SK-N-SH (cell line): ENCODE results near the gene CLIC1. TPM values are rescaled to one million over a fixed set of nuclear protein-coding genes. Genes with fewer than 3 reads are reported as not detected.

Experiments
- CTCF ChIA-PET: fragments of 300-600, 350-600 bp; formaldehyde crosslinking; extraction: SDS; loops from one replicate; lab custom pipeline; 2021; lab: Yijun Ruan, JAX
- POLR2A ChIA-PET: fragments of 350-600 bp; sonication (Branson Sonifier 250); formaldehyde crosslinking; extraction: SDS; loops from one replicate; lab custom pipeline; 2020; ENCODE audit warnings: antibody characterized with exemption, inconsistent platforms; lab: Yijun Ruan, JAX
- DNase-seq: peaks from one replicate; pipeline ENCODE4 v3.0.0; 2012
- H2AFZ ChIP-seq: fragments of 200-600 bp; sonication (generic); 2 replicates; pipeline ENCODE4 v1.8.1; 2016; ENCODE audit warnings: antibody characterized with exemption, mild to moderate bottlenecking, low read depth
- H3F3A ChIP-seq: fragments of 200-600 bp; sonication (generic); replicated peaks from 2 replicates; pipeline ENCODE3; 2016; ENCODE audit warnings: antibody characterized with exemption, mild to moderate bottlenecking; ENCODE audit not compliant: insufficient read depth
- H3K27ac ChIP-seq, 2 experiments: fragments of 200-500 bp in 1 of 2; fragments of 200-600 bp in 1 of 2; sonication (Bioruptor generic) in 1 of 2; sonication (generic), shearing (Covaris generic) in 1 of 2; 2 replicates each; pipeline versions ENCODE4 v1.5.1 to v1.6.1; 2014 to 2016; ENCODE audit warnings: low read depth in 2 of 2, inconsistent platforms in 1 of 2, low read length in 1 of 2, mild to moderate bottlenecking in 1 of 2, mixed read lengths in 1 of 2
- H3K27me3 ChIP-seq: fragments of 200-600 bp; sonication (generic), shearing (Covaris generic); 2 replicates; pipeline ENCODE4 v1.6.1; 2016; ENCODE audit warnings: mixed run types; ENCODE audit not compliant: insufficient read depth
- H3K36me3 ChIP-seq, 2 experiments: fragments of 200-500 bp in 1 of 2; fragments of 200-600 bp in 1 of 2; sonication (Bioruptor generic) in 1 of 2; sonication (generic) in 1 of 2; replicated peaks in 1 of 2; 2 replicates each; pipeline versions ENCODE3 to v1.5.1; 2014 to 2016; ENCODE audit warnings: low read length in 1 of 2, mild to moderate bottlenecking in 1 of 2; ENCODE audit not compliant: insufficient read depth in 2 of 2, control insufficient read depth in 1 of 2
- H3K4me1 ChIP-seq, 2 experiments: fragments of 200-500 bp in 1 of 2; fragments of 200-600 bp in 1 of 2; sonication (Bioruptor generic) in 1 of 2; sonication (generic), shearing (Covaris generic) in 1 of 2; 2 replicates each; pipeline versions ENCODE4 v1.5.1 to v1.6.1; 2014 to 2016; ENCODE audit warnings: low read depth in 1 of 2, low read length in 1 of 2, mixed run types in 1 of 2; ENCODE audit not compliant: insufficient read depth in 2 of 2, control insufficient read depth in 1 of 2
- H3K4me2 ChIP-seq: fragments of 200-600 bp; sonication (generic), shearing (Covaris generic); 2 replicates; pipeline ENCODE4 v1.6.1; 2017; ENCODE audit warnings: mixed run types
- H3K4me3 ChIP-seq, 2 experiments: fragments of 200-500 bp in 1 of 2; fragments of 200-600 bp in 1 of 2; sonication (Bioruptor generic) in 1 of 2; sonication (generic), shearing (Covaris generic) in 1 of 2; 2 replicates each; pipeline versions ENCODE4 v1.5.1 to v1.8.1; 2014 to 2016; ENCODE audit warnings: low read depth in 2 of 2, inconsistent platforms in 1 of 2, low read length in 1 of 2, mild to moderate bottlenecking in 1 of 2, mixed read lengths in 1 of 2, moderate library complexity in 1 of 2
- H3K79me2 ChIP-seq: fragments of 200-600 bp; sonication (generic); 2 replicates; pipeline ENCODE4 v1.8.1; 2017; ENCODE audit warnings: mild to moderate bottlenecking; ENCODE audit not compliant: insufficient read depth
- H3K9ac ChIP-seq: fragments of 200-600 bp; sonication (generic); 2 replicates; pipeline ENCODE4 v1.6.1; 2017; ENCODE audit warnings: mixed run types
- H3K9me2 ChIP-seq: fragments of 200-600 bp; sonication (generic); 2 replicates; pipeline ENCODE4 v1.6.1; 2017; ENCODE audit warnings: mixed run types
- H3K9me3 ChIP-seq: fragments of 200-600 bp; sonication (generic); 2 replicates; pipeline ENCODE4 v1.6.1; 2017; ENCODE audit warnings: mixed run types, mild to moderate bottlenecking, moderate library complexity
- H4K20me1 ChIP-seq: fragments of 200-600 bp; sonication (generic); 2 replicates; pipeline ENCODE4 v1.6.1; 2017; ENCODE audit warnings: mild to moderate bottlenecking, mixed run types; ENCODE audit not compliant: insufficient read depth
- CHD2 ChIP-seq: fragments of 150-350 bp; IDR thresholded peaks from 2 replicates; pipeline ENCODE4 v1.6.1; 2018; ENCODE audit warnings: low read length; ENCODE audit not compliant: partially characterized antibody
- EZH2phosphoT487 ChIP-seq: fragments of 200-600 bp; sonication (generic); IDR thresholded peaks from 2 replicates; pipeline ENCODE4 v1.6.1; 2017; ENCODE audit warnings: low read depth, mixed run types, mild to moderate bottlenecking, antibody characterized with exemption, moderate library complexity, borderline replicate concordance
- FOSL2 ChIP-seq: IDR thresholded peaks from 2 replicates; pipeline ENCODE4 v1.4.0; 2012; ENCODE audit warnings: low read depth, mild to moderate bottlenecking, moderate library complexity, borderline replicate concordance
- FOXJ3 ChIP-seq: sonication (generic); formaldehyde crosslinking; IDR thresholded peaks from 2 replicates; pipeline ENCODE4 v1.5.1; 2020; ENCODE audit warnings: mild to moderate bottlenecking, missing genetic modification reagents
- JUND ChIP-seq: IDR thresholded peaks from 2 replicates; pipeline ENCODE4 v1.4.0; 2012
- MEF2A ChIP-seq: IDR thresholded peaks from 2 replicates; pipeline ENCODE4 v1.4.0; 2012; ENCODE audit warnings: low read depth, borderline replicate concordance
- MXI1 ChIP-seq: IDR thresholded peaks from 2 replicates; pipeline ENCODE4 v1.6.1; 2012; ENCODE audit warnings: mild to moderate bottlenecking, low read depth, low read length, improper control_type of control experiment
- NRF1 ChIP-seq: IDR thresholded peaks from 2 replicates; pipeline ENCODE4 v1.6.1; 2012; ENCODE audit warnings: low read depth, mild to moderate bottlenecking, low read length
- POLR2AphosphoS5 ChIP-seq: IDR thresholded peaks from 2 replicates; pipeline ENCODE4 v1.6.1; 2012; ENCODE audit warnings: low read depth, low read length
- RAD21 ChIP-seq: IDR thresholded peaks from 2 replicates; pipeline ENCODE4 v1.6.1; 2012; ENCODE audit warnings: mild to moderate bottlenecking, low read length
- RCOR1 ChIP-seq: fragments of 150-350 bp; IDR thresholded peaks from 2 replicates; pipeline ENCODE4 v1.6.1; 2017; ENCODE audit warnings: antibody characterized with exemption, low read length
- REST ChIP-seq: IDR thresholded peaks from 2 replicates; pipeline ENCODE4 v1.6.1; 2012; ENCODE audit warnings: mild to moderate bottlenecking, low read depth, low read length, moderate library complexity
- RFX5 ChIP-seq: IDR thresholded peaks from 2 replicates; pipeline ENCODE4 v1.6.1; 2012; ENCODE audit warnings: mild to moderate bottlenecking, improper control_type of control experiment, low read length
- RXRA ChIP-seq: IDR thresholded peaks from 2 replicates; pipeline ENCODE4 v1.4.0; 2012; ENCODE audit warnings: low read depth, mild to moderate bottlenecking, borderline replicate concordance
- SMC3 ChIP-seq: IDR thresholded peaks from 2 replicates; pipeline ENCODE4 v1.6.1; 2012; ENCODE audit warnings: low read depth, low read length, improper control_type of control experiment
- TEAD4 ChIP-seq: IDR thresholded peaks from 2 replicates; pipeline ENCODE4 v1.4.0; 2012; ENCODE audit warnings: mild to moderate bottlenecking, borderline replicate concordance; ENCODE audit not compliant: insufficient read depth
- YY1 ChIP-seq: IDR thresholded peaks from 2 replicates; pipeline ENCODE4 v1.4.0; 2012; ENCODE audit warnings: low read depth, mild to moderate bottlenecking
- WGBS: methylation state at CpG from one replicate; pipeline ENCODE4 v1.1.6; 2017; ENCODE audit warnings: low lambda C conversion rate; 5-methylcytosine and 5-hydroxymethylcytosine counted together
- polyA plus RNA-seq, 3 experiments: library from polyadenylated mRNA; depleted of rRNA; stranded (reverse); fragments of >200 nt; gene quantifications; 2 replicates each; pipeline ENCODE4 v1.2.3, GENCODE V29; 2012
- TF ChIP-seq, protein P1 (sequence below): fragments of 150-350 bp; IDR thresholded peaks from 2 replicates; pipeline ENCODE4 v1.6.1; 2017; ENCODE audit warnings: antibody characterized with exemption, low read length, low read depth, borderline replicate concordance
- TF ChIP-seq, protein P2 (sequence below): IDR thresholded peaks from 2 replicates; pipeline ENCODE4 v1.4.0; 2012; ENCODE audit warnings: low read depth
- TF ChIP-seq, protein P3 (sequence below): fragments of 150-350 bp; IDR thresholded peaks from 2 replicates; pipeline ENCODE4 v1.6.1; 2016; ENCODE audit warnings: mild to moderate bottlenecking, low read depth, low read length

The CLIC1 gene
- polyA plus RNA-seq, 1 of the 3 experiments (the other 2 are of a cell fraction): 520 TPM

DNA sequence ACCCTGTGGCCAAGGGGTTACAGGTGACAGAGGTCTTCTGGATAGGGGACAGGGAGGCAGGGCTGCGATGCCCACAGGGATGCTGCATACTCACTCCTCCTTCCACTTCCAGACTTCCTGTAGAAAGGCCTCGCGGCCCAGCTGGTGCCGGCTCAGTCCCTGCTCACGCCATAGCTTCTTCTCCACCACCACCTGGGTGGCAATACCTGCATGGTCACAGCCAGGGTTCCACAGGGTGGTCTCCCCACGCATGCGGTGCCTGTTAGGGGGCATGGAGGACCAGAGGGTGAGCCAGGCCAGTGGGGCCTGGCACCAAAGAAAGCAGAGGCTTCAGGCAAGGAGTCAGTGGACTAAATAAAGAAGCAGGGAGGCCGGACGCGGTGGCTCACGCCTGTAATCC is 49.1 kb upstream of the CLIC1 start:
- H3K9ac ChIP-seq: no peak overlapping the region
- peaks cover 7% of the 10 kb centered on the region for H3F3A ChIP-seq
- TF ChIP-seq RCOR1 (no peak), MXI1 (no peak), REST (no peak), TEAD4 (no peak), SMC3 (no peak), FOSL2 (no peak), MEF2A (no peak)
- TF ChIP-seq, protein P1, sequence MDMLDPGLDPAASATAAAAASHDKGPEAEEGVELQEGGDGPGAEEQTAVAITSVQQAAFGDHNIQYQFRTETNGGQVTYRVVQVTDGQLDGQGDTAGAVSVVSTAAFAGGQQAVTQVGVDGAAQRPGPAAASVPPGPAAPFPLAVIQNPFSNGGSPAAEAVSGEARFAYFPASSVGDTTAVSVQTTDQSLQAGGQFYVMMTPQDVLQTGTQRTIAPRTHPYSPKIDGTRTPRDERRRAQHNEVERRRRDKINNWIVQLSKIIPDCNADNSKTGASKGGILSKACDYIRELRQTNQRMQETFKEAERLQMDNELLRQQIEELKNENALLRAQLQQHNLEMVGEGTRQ: no peak
- TF ChIP-seq, protein P2, sequence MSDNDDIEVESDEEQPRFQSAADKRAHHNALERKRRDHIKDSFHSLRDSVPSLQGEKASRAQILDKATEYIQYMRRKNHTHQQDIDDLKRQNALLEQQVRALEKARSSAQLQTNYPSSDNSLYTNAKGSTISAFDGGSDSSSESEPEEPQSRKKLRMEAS: no peak
- H3K9me2 ChIP-seq: no peaks in the 10 kb centered on the region
- no peak for DNase-seq
- ChIA-PET POLR2A (no interaction called here), CTCF (interaction anchor here (2.0 to 3.2 kb wide), 3 partner anchors 8 to 15 kb away, joined by 7 to 8 read pairs (median 7); partner anchors contain the start of genes VARS1 and VWA7)
- WGBS: 95% methylated on average over 10 of the region's 11 CpGs
- H3K4me1 ChIP-seq: no peaks in the 10 kb centered on the region
- peaks cover 9% of the 10 kb centered on the region for H3K79me2 ChIP-seq
- no peak overlapping the region for H2AFZ ChIP-seq
- H3K36me3 ChIP-seq: peaks cover 28 to 56% of the 10 kb centered on the region in 2 experiments
- H4K20me1 ChIP-seq: no peaks in the 10 kb centered on the region
- no peak overlapping the region for H3K4me2 ChIP-seq
- H3K27ac ChIP-seq: no peak overlapping the region
- H3K9me3 ChIP-seq: no peaks in the 10 kb centered on the region
- H3K27me3 ChIP-seq: no peaks in the 10 kb centered on the region
- H3K4me3 ChIP-seq: no peak overlapping the region

GRCh38 chr6:31784098-31784925 is 48.0 kb upstream of the CLIC1 start:
- no peaks in the 10 kb centered on the region for H3K4me1 ChIP-seq
- POLR2A ChIA-PET: no interaction called here
- no peak for TF ChIP-seq RAD21
- no peak for TF ChIP-seq YY1
- no peak for TF ChIP-seq JUND
- TF ChIP-seq TEAD4: no peak
- TF ChIP-seq, protein P2: no peak
- TF ChIP-seq POLR2AphosphoS5: no peak
- TF ChIP-seq FOSL2: no peak
- no peak for TF ChIP-seq RXRA
- no peak for TF ChIP-seq RFX5
- TF ChIP-seq CHD2: no peak
- no peak for TF ChIP-seq EZH2phosphoT487
- TF ChIP-seq NRF1: no peak
- no peak for TF ChIP-seq FOXJ3 (CRISPR knock-in tag)
- TF ChIP-seq MXI1: no peak
- TF ChIP-seq, protein P3, sequence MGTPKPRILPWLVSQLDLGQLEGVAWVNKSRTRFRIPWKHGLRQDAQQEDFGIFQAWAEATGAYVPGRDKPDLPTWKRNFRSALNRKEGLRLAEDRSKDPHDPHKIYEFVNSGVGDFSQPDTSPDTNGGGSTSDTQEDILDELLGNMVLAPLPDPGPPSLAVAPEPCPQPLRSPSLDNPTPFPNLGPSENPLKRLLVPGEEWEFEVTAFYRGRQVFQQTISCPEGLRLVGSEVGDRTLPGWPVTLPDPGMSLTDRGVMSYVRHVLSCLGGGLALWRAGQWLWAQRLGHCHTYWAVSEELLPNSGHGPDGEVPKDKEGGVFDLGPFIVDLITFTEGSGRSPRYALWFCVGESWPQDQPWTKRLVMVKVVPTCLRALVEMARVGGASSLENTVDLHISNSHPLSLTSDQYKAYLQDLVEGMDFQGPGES: no peak

More at GRCh38 chr6:31784098-31784925, 48.0 kb upstream of the CLIC1 start:
- Histone ChIP-seq H2AFZ (no peak overlapping the region), H3K4me3 (no peak overlapping the region), H3K9ac (no peak overlapping the region), H3K36me3 (peaks cover 21 to 63% of the 10 kb centered on the region in 2 experiments), H3K27me3 (no peaks in the 10 kb centered on the region), H3K79me2 (0 out of 2 replicates have a peak, but pooled peaks cover 4% of the 10 kb centered on the region), H3K9me2 (no peaks in the 10 kb centered on the region), H3K27ac (no peak overlapping the region), H4K20me1 (no peaks in the 10 kb centered on the region), H3F3A (peaks cover 5% of the 10 kb centered on the region), H3K4me2 (no peak overlapping the region), H3K9me3 (no peaks in the 10 kb centered on the region)
- WGBS: 96% methylated on average over 11 of the region's 15 CpGs
- peak; percentile 3 for DNase-seq
- CTCF ChIA-PET: interaction anchor here (0.7 to 3.2 kb wide), 6 partner anchors 7 to 18 kb away, joined by 3 to 8 read pairs (median 4); partner anchors contain the start of gene VWA7
